Activated CD8-positive, alpha-beta memory T cell treated with anti-CD3 and anti-CD28 coated beads for 48 hours (primary cell): ENCODE data around the gene RBFOX1.

ENCODE experiments used
- DNase-seq, 3 experiments: peaks; one replicate each; pipeline ENCODE4 v3.0.0-alpha.2; 2020; ENCODE audit warnings: low read depth in 2 of 3, low spot score in 2 of 3

Gene RBFOX1

DNA sequence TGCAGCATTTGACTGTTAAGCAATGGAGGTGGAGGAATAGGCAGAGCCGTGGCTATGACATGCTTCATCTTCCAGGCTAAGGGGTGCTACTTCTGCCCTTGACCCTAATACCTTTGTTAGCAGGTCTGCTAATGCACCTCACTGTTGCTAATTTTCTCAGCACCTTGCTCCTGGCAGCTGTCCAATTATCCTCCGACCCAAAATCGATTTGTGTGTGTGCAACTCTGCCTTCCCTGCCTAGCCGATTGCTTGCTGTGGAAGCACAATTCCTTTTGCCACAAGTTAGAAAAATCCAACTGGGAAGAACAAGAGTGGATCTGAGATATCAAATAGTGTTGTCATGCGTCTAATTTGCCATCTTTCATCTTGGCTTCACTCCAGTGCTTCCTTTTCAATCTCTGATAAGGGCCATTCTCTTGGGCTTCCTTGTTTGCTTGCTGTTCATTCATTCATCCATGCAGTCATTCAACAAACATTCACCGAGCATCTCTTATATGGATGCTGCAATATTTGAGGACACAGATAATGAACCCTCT lies 422.8 kb downstream of the RBFOX1 start:
- no peak for DNase-seq
